ENCODE results near the gene HOXA2.
A peak's percentile ranks its signal among the peaks of the same experiment; 100 is the strongest.

Gene HOXA2

GRCh38 chr7:27098578-27099451, 3.7 kb downstream of the HOXA2 start:
- DNase-seq (ENCODE audit: low spot score), result no peak

- peak; percentile 52 for DNase-seq (ENCODE audit: low spot score)
Observed at GRCh38 chr7:27097686-27098577, 4.6 kb downstream of the HOXA2 start.

- DNase-seq (ENCODE audit: low spot score), result peak; percentile 86
Observed at GRCh38 chr7:27096768-27097514, 5.5 kb downstream of the HOXA2 start.

GRCh38 chr7:27095897-27096767, 6.4 kb downstream of the HOXA2 start, which contains the start of gene HOXA1:
Gene HOXA1, minus strand, starts transcription at chr7:27096000. Its CDS starts 88 bp downstream, at chr7:27095912.
- peak; percentile 98 for DNase-seq (ENCODE audit: low spot score)

- DNase-seq (ENCODE audit: low spot score), result no peak
Observed at GRCh38 chr7:27095050-27095896, 7.2 kb downstream of the HOXA2 start.

- no peak for DNase-seq (ENCODE audit: low spot score)
Observed at GRCh38 chr7:27094304-27095049, 8.0 kb downstream of the HOXA2 start.

- no peak for DNase-seq (ENCODE audit: low spot score)
Observed at GRCh38 chr7:27093184-27093895, 9.1 kb downstream of the HOXA2 start.

- no peak for DNase-seq (ENCODE audit: low spot score)
Observed at GRCh38 chr7:27092819-27093110, 9.7 kb downstream of the HOXA2 start.

- DNase-seq (ENCODE audit: low spot score), result no peak
Observed at GRCh38 chr7:27091941-27092818, 10.3 kb downstream of the HOXA2 start.

GRCh38 chr7:27091105-27091504, 11.4 kb downstream of the HOXA2 start:
- no peak for DNase-seq (ENCODE audit: low spot score)

- DNase-seq (ENCODE audit: low spot score), result no peak
Observed at GRCh38 chr7:27088002-27088922, 14.2 kb downstream of the HOXA2 start.

- no peak for DNase-seq (ENCODE audit: low spot score)
Observed at GRCh38 chr7:27083646-27084045, 18.8 kb downstream of the HOXA2 start.

- DNase-seq (ENCODE audit: low spot score), result no peak
Observed at GRCh38 chr7:27082171-27082570, 20.3 kb downstream of the HOXA2 start.

GRCh38 chr7:27080844-27081436, 21.5 kb downstream of the HOXA2 start:
- DNase-seq (ENCODE audit: low spot score), result peak; percentile 50

GRCh38 chr7:27079234-27079975, 23.1 kb downstream of the HOXA2 start:
- no peak for DNase-seq (ENCODE audit: low spot score)
